Breast epithelium (tissue), 4 donors: Measurements from ENCODE around the gene RNF7. TPM values are rescaled to one million over a fixed set of nuclear protein-coding genes. Genes with fewer than 3 reads are reported as not detected.

ENCODE experiments used
- DNase-seq, 2 donors: peaks; one replicate each; pipeline ENCODE4 v3.0.0-alpha.2; 2019; ENCODE audit warnings: low spot score in 2 of 2
- H3K27ac ChIP-seq, 2 donors: fragments of 200-600 bp; sonication (generic) in 1 of 2; one replicate each; pipeline ENCODE4 v1.5.1; 2016 to 2019; ENCODE audit warnings: mild to moderate bottlenecking in 1 of 2
- H3K27me3 ChIP-seq, 2 donors: fragments of 200-600 bp; sonication (generic) in 1 of 2; one replicate each; pipeline versions ENCODE4 v1.5.1 to v1.6.0; 2017 to 2019; ENCODE audit warnings: control low read depth in 1 of 2, mild to moderate bottlenecking in 1 of 2
- H3K36me3 ChIP-seq: fragments of 200-600 bp; one replicate; pipeline ENCODE4 v1.5.1; 2019
- H3K4me1 ChIP-seq, 2 donors: fragments of 200-600 bp; sonication (generic); one replicate each; pipeline ENCODE4 v1.5.1; 2016 to 2019; ENCODE audit warnings: control low read depth in 1 of 2
- H3K4me3 ChIP-seq, 3 donors: fragments of 200-600 bp; sonication (generic); 1 replicate in 2 of 3; 2 replicates in 1 of 3; pipeline ENCODE4 v1.5.1; 2016 to 2019; ENCODE audit warnings: mild to moderate bottlenecking in 3 of 3, moderate library complexity in 2 of 3
- H3K9me3 ChIP-seq, 2 donors: fragments of 200-600 bp; sonication (generic) in 1 of 2; one replicate each; pipeline ENCODE4 v1.5.1; 2016 to 2019; ENCODE audit warnings: control low read depth in 1 of 2
- POLR2A ChIP-seq: fragments of 450-650 bp; IDR thresholded peaks from one replicate; pipeline ENCODE4 v1.6.1; 2016; ENCODE audit warnings: antibody characterized with exemption, mild to moderate bottlenecking, moderate library complexity
- POLR2AphosphoS5 ChIP-seq, 3 donors: sonication (generic); formaldehyde crosslinking; IDR thresholded peaks; one replicate each; pipeline ENCODE4 v1.6.1; 2017; ENCODE audit warnings: antibody characterized with exemption in 3 of 3
- intact Hi-C: fragments of 100-400 bp; cut with DNase I; formaldehyde crosslinking; loops from one replicate; pipeline ENCODE4 v1.15.1; 2023; ENCODE audit warnings: low total_unique reads
- total RNA-seq, 3 donors: library from RNA; depleted of rRNA; stranded (reverse); fragments of >200 nt; gene quantifications; one replicate each; pipeline ENCODE4 v1.1.0, GENCODE V29; 2016
- TF ChIP-seq, protein P1 (sequence below), 3 donors: fragments of 450-650 bp; IDR thresholded peaks; one replicate each; pipeline ENCODE4 v1.5.1; 2016 to 2017; ENCODE audit warnings: antibody characterized with exemption in 3 of 3, mild to moderate bottlenecking in 3 of 3, moderate library complexity in 3 of 3

RNF7 gene
- total RNA-seq, 3 donors from 2014 or later: 80.5 to 101 (median 86.8) TPM

DNA sequence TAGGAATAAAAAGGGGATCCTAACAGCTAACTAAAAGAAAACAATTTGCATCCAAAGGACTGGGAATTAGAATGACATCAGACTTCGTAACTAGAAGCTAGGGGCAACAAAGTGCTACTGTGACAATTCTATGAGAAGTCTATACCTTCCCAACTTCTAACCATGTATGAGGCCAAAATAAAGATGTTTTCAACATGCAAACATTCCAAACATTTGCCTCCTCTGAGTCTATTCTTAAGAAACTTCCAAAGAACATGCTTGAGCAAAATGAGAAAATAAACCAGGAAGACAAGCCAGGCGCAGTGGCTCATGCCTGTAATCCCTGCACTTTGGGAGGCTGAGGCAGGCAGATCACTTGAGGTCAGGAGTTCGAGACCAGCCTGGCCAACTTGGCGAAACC is 13.1 kb upstream of the RNF7 start:
- Histone ChIP-seq H3K4me1 (no peaks in the 10 kb centered on the region), H3K27ac (no peak overlapping the region), H3K9me3 (no peaks in the 10 kb centered on the region), H3K27me3 (no peaks in the 10 kb centered on the region), H3K4me3 (no peak overlapping the region), H3K36me3 (no peaks in the 10 kb centered on the region)
- intact Hi-C loops: no loop called here
- DNase-seq: no peak
- TF ChIP-seq POLR2AphosphoS5 (IDR thresholded peaks at IDR 0.05): no peak
- TF ChIP-seq, protein P1, sequence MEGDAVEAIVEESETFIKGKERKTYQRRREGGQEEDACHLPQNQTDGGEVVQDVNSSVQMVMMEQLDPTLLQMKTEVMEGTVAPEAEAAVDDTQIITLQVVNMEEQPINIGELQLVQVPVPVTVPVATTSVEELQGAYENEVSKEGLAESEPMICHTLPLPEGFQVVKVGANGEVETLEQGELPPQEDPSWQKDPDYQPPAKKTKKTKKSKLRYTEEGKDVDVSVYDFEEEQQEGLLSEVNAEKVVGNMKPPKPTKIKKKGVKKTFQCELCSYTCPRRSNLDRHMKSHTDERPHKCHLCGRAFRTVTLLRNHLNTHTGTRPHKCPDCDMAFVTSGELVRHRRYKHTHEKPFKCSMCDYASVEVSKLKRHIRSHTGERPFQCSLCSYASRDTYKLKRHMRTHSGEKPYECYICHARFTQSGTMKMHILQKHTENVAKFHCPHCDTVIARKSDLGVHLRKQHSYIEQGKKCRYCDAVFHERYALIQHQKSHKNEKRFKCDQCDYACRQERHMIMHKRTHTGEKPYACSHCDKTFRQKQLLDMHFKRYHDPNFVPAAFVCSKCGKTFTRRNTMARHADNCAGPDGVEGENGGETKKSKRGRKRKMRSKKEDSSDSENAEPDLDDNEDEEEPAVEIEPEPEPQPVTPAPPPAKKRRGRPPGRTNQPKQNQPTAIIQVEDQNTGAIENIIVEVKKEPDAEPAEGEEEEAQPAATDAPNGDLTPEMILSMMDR (IDR thresholded peaks at IDR 0.05): no peak
- no peak for TF ChIP-seq POLR2A

DNA sequence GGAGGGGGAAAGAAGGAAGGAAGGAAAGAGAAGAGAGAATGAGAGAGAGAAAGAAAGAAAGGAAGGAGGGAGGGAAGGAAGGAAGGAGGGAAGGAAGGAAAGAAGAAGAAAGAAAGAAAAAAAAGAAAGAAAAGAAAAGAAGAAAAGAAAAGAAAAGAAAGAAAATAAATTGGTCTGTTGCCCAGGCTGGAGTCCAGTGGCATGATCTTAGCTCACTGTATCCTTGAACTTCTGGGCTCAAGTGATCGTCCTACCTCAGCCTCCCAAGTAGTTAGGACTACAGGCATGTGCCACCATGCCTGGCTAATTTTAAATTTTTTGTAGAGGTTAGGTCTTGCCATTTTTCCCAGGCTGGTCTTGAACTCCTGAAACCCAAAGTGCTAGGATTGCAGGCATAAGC is 11.6 kb upstream of the RNF7 start:
- no peak overlapping the region for H3K27ac ChIP-seq
- H3K36me3 ChIP-seq: no peaks in the 10 kb centered on the region
- DNase-seq: no peak
- TF ChIP-seq, protein P1 (IDR thresholded peaks at IDR 0.05): no peak
- TF ChIP-seq POLR2AphosphoS5 (IDR thresholded peaks at IDR 0.05): no peak
- no peak for TF ChIP-seq POLR2A
- no peaks in the 10 kb centered on the region for H3K27me3 ChIP-seq
- H3K9me3 ChIP-seq: no peaks in the 10 kb centered on the region
- intact Hi-C loops: no loop called here
- H3K4me1 ChIP-seq: no peaks in the 10 kb centered on the region
- no peak overlapping the region for H3K4me3 ChIP-seq

DNA sequence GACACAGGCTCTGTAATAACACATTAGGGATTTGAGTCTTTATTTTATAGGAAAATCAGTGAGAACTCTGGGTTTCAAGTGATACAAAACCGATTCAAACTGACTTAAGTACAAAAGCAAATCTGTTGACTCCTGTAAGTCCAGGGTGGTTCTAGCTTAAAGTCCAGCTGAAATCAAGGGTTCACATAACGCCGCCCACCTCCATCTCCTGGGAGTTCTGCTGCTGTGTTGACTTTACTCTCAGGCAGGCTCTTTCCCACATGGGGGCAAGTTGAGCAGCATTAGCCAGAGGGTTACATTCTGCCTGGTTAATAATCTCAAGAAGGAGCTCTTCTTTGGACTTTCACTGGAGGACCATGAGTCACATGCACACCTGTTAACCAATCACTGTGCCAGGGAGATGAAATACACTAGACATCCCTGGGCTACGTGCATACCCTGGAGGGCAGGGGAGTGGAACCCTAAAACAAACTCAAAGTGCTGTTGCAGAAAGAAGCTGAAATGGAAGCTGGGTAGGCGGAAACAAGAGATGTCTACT is 9.7 kb upstream of the RNF7 start:
- intact Hi-C loops: no loop called here
- no peaks in the 10 kb centered on the region for H3K9me3 ChIP-seq

DNA sequence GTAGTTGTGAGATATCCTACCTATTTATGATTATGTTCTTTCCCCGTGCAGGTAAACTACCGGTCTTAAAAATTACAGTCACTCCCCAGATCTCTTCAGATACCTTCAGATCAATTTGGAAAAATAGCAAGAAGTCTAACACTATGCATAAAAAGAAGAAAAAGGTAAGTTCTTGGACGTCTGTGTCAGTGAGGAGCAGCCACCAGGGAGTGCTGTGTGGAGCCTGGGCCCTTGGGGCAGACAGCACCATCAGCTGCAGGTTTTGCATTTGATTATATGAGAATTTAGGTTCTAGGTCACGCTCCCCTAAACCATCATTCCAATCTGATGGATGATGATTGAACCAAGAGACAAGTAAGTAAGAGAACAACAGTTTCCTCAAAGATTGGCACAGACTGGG is 8.9 kb upstream of the RNF7 start:
- Histone ChIP-seq H3K4me3 (no peak overlapping the region), H3K27ac (no peak overlapping the region), H3K27me3 (no peaks in the 10 kb centered on the region), H3K4me1 (no peaks in the 10 kb centered on the region), H3K9me3 (no peaks in the 10 kb centered on the region), H3K36me3 (no peaks in the 10 kb centered on the region)
- DNase-seq: no peak
- intact Hi-C loops: no loop called here
- TF ChIP-seq POLR2A (no peak), POLR2AphosphoS5 (IDR thresholded peaks at IDR 0.05) (no peak)
- TF ChIP-seq, protein P1 (IDR thresholded peaks at IDR 0.05): no peak

More for the DNA sequence above, 9.7 kb upstream of the RNF7 start:
- no peaks in the 10 kb centered on the region for H3K27me3 ChIP-seq
- H3K27ac ChIP-seq: no peak overlapping the region
- no peak overlapping the region for H3K4me3 ChIP-seq
- no peak for DNase-seq
- H3K4me1 ChIP-seq: no peaks in the 10 kb centered on the region
- no peaks in the 10 kb centered on the region for H3K36me3 ChIP-seq
- TF ChIP-seq POLR2AphosphoS5 (IDR thresholded peaks at IDR 0.05) (no peak), POLR2A (no peak)
- TF ChIP-seq, protein P1 (IDR thresholded peaks at IDR 0.05): no peak

DNA sequence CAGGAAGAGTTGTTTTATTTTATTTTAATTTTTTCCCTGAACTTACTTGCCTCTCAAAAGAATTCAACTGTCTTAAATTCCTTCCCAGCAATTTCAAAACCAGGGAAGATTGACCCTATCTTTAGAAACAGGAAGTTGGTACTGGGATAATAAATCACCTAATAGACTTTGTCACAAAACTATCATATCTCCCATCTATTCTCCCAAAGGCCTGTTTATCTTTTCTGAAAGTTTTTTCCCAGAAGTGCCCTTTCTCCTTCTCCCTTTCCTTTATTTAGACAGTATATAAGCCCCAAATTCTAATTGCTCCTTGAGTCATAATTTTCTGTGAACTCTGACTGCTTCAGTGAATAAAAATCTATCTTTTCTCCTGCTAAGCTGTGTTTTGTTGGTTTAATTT is 2.9 kb upstream of the RNF7 start:
- H3K27me3 ChIP-seq: no peaks in the 10 kb centered on the region
- H3K27ac ChIP-seq: no peak overlapping the region
- DNase-seq: no peak
- no peak overlapping the region for H3K4me3 ChIP-seq
- intact Hi-C loops: no loop called here
- no peaks in the 10 kb centered on the region for H3K36me3 ChIP-seq
- no peaks in the 10 kb centered on the region for H3K4me1 ChIP-seq
- no peak for TF ChIP-seq POLR2A
- no peak for TF ChIP-seq POLR2AphosphoS5 (IDR thresholded peaks at IDR 0.05)
- TF ChIP-seq, protein P1 (IDR thresholded peaks at IDR 0.05): no peak
- H3K9me3 ChIP-seq: no peaks in the 10 kb centered on the region
